ENCODE results near the gene PCSK2.

The PCSK2 gene

DNA sequence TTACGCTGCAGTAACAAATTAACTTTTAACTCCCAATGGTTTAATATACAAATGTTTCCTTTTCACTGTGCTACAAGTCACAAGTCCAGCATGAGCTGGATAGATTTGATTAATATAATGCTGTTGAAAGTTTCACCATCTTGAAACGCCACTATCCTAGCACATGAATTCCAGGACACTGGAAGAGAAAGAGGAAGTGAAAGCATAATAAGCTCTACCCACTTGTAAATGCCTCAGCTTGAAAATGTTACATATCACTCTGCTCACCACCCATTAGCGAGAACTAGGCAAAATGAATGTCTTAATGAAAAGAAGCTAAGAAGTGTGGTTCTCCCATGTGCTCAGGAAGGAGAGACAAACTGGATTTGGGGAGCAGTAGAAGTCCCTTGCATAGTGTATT, 46.9 kb downstream of the PCSK2 start:
- no peak for DNase-seq

DNA sequence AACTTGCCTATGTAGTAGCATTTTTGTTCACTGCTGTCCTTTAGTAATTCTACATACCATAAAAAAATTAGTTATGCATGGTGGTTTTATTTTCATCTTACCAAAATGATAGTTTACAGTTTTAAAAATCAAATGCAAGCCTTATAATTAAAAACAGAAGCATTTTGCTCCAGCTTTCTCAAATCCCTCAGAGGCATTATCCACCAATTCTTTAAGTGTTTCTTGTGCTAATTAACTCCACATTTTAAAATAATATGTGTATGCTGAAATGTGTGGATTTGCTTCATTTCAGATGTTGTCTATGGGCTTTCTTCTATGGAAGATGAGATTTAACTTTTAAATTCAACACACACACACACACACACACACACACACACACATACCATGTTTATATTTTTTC, 49.3 kb downstream of the PCSK2 start:
- no peak for DNase-seq

DNA sequence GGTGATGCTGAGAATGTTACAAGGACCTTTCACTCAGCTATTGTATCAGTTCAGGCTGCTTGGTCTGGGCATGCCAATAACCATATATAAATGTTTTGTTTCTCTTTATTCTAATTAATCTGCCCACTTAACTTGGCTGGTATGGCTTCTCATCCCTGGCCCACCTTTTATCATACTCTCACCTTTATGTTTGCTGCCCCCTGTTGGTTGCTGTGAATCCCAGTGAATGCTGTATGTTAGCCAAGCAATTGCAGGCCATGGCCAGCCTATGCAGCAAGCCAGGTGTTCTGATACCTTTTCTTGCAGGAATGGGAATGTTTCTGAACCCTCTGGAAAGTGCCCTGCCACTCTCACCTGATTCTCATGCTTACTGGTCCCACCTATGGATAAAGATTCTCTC, 54.6 kb downstream of the PCSK2 start:
- DNase-seq, result peak in 1 of 2 experiments; percentile 12

GRCh38 chr20:17282501-17282900, 55.7 kb downstream of the PCSK2 start:
- no peak for DNase-seq

DNA sequence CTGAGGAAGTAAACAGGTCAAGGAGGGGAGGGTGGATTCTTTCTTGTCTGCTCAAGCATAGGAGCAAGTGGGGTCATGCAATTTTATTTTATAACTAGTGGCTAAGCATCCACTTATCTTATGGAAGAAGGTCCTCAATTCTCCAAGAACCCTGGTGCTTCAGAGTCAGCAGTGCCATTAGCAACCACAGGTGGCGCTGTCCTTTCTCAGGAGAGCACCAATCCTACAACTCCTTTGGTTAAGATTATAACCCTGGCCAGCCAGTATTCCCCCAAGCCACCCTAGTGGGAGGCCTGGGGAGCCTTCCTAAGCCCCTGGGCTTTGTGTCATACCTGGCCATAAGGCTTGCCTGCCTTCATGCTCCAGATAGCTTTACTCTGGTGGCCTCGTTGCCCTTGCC, 60.7 kb downstream of the PCSK2 start:
- no peak for DNase-seq

DNA sequence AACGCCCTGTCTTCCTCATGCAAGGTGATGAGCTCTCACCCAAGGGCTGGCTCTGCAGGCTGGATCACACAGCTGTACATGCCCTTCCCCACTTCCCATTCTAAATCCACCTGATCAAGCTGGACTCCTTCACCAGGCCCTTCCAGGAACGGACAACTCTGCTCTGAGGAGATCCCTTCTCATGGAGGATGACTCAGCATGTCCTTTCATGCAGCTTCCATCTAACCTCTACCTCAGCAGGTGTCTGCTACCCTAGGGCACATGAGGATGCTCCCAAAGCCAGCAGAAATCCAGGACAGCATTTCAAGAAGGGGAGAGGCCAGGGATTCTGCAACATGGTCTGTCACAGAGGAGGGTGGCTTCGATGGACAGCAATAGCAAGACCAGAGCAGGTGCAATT, 61.2 kb downstream of the PCSK2 start:
- DNase-seq, result no peak

GRCh38 chr20:17295151-17295726, 68.4 kb downstream of the PCSK2 start:
- DNase-seq, result no peak

GRCh38 chr20:17295991-17296390, 69.2 kb downstream of the PCSK2 start:
- no peak for DNase-seq

DNA sequence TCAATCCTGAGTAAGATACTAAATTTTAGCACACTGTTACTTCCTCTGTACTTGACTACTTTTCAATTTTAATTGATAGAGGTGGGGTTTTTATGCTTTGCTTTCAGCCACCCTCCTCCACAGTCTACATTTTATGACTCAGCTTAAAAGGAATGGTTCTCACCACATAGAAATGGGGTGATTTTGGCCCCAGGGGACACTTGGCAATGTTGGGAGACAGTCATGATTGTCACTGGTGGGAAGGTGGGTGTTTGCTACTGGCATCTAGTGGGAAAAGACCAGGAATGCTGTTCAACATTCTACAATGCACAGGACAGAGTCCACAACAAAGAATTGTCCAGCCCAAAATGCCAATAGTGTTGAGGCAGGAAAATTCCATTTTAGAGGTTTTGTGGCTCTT, 71.3 kb downstream of the PCSK2 start:
- DNase-seq, result no peak

DNA sequence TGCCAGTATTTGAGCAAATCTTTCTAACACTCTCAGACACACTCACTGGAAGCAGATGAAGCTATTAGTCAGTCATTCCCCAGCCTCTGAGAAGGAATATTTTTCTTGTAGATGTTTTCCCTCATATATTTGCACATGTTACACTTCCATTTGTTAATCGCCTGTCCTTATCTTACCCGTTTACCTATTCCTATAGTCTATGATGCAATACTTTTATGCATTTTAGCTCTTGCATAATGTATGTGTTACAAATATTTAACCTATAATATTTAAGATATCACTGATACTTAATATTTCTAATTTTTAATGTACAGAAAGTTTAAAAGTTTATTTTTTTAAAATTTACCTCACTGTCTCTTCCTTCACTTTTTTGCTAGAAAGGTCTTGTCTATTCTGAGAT, 71.9 kb downstream of the PCSK2 start:
- no peak for DNase-seq

GRCh38 chr20:17300113-17300512, 73.3 kb downstream of the PCSK2 start:
- no peak for DNase-seq

DNA sequence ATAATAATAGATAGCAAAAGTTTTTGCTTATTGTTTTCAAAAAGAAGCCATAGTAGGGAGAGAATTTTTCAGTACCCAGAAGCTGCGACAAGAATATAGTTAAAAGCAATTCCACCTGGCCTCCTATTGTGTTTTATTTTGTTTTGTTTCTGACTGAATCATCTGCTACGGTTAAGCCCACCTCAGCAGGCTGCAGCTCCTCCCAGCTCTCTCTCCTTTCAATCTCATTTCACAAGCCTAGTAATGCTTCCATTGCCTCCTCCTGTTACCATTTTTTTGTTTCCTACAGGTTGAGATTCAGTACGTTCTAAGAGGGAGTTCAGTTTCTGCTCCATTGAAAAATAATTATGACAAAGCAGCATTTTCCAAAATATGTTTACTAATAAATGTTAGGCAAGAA, 77.9 kb downstream of the PCSK2 start:
- DNase-seq, result no peak

DNA sequence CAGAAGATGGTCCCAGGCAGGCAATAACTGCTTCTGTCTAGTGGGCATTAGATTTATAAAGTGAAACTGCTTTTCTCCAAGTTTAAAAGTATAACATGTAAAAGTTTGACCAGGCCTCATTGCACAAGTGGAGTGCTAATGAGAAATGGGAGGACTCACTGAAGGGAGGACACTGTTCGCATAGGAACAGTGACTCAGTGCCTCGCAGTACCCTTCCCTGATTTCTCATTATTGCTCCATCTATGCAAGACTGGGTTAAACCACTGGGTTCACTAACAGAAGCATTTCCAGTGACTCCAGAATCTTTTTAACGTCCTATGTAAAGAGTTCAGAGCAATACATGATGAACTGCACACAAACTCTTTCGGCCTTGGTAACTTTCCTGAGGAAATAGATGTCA, 79.6 kb downstream of the PCSK2 start:
- DNase-seq, result no peak

DNA sequence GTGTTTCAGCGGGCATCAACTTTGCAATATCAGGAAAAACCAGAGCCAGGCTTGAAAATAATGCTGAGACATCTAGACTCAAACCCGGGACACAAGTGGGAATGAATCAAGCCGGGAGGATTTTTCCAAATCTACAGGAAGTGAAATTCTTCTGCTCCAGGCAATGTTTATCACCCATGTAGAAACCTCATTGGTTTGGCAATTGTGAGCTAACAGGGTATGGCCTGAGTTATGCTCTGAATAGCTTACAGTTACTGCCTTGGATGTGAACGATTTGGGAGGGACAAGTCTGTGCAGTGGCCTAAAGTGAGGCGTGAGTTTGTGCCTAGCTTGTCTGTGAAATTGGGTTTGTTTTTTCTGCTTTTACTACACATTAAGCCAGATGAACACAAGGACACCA, 87.4 kb downstream of the PCSK2 start:
- DNase-seq, result no peak

DNA sequence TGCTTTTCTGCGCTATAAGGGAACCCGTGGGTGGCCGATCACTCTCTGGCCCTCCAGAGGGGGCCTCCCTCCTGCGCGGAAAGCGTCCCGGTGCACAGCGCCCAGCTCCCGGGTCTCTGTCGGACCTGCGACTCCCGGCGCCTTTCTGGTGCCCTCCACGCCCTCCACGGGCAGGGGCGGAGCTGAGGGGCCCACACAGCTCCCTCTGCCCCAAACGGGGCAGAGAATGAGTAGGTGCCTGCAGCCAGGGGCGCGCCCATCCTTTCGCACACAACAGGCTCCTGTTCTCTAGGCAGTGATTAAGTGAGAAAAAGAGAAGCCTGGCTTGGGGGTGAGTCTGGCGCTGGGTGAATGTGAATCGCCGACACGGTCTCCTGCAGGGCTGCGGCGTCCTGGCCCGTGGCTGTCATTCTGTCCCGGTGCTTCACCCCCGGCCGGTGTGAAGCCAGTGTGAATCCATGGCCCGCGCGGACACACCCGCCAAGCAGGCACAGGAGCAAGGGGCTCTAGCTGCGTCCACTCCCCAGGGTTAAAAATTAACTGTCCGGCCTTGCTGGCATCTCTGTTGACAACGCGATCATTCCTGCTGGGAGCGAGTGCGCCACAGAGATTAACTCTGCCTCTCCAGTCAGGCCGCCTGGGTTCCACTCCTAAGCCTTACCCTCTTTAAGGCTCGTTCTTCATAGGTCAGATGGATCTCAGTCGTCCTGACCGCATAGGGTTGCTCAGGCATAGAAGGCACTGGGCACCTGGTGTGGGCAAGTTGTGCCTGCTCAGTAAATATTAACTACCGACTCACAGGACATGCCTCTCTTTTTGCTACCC, 88.8 kb downstream of the PCSK2 start:
- DNase-seq, result no peak

GRCh38 chr20:17316316-17317038, 89.6 kb downstream of the PCSK2 start:
- DNase-seq, result no peak

DNA sequence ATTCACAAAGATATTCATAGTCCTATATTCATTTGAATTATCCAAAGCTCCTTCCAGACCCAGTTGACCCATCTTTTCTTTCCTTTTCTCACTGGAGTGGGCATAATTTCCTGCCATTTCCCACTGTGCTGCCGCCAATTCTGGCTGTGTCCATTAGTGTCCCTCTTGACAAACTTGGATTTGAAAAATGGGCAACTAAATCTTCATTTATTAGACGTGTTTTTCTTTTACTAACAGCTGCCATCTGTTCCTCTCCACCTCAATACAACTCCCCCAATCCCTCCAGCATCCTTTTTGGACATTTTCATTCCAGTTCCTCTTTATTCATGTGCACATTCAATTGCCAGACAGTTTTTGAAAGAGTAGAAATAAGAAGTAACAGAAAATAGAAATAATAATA, 90.5 kb downstream of the PCSK2 start:
- no peak for DNase-seq

GRCh38 chr20:17320456-17320855, 93.6 kb downstream of the PCSK2 start:
- no peak for DNase-seq

DNA sequence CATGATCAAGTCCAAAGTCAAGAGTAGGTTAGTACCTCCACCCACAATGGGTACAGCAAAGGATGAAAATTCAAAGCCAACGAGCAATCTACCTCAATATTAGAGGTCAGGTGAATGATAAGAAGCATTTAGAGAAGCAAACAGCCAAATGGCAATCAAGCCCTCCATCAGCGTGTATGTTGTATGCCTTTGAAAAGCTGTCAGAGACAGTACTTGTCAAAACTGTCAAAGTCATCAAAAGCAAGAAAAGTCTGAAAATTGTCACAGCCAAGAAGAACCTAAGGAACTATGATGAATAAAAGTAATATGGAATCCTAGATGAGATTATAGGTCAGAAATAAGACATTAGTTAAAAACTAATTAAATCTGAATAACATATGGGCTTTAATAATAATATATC, 99.3 kb downstream of the PCSK2 start:
- DNase-seq, result no peak

DNA sequence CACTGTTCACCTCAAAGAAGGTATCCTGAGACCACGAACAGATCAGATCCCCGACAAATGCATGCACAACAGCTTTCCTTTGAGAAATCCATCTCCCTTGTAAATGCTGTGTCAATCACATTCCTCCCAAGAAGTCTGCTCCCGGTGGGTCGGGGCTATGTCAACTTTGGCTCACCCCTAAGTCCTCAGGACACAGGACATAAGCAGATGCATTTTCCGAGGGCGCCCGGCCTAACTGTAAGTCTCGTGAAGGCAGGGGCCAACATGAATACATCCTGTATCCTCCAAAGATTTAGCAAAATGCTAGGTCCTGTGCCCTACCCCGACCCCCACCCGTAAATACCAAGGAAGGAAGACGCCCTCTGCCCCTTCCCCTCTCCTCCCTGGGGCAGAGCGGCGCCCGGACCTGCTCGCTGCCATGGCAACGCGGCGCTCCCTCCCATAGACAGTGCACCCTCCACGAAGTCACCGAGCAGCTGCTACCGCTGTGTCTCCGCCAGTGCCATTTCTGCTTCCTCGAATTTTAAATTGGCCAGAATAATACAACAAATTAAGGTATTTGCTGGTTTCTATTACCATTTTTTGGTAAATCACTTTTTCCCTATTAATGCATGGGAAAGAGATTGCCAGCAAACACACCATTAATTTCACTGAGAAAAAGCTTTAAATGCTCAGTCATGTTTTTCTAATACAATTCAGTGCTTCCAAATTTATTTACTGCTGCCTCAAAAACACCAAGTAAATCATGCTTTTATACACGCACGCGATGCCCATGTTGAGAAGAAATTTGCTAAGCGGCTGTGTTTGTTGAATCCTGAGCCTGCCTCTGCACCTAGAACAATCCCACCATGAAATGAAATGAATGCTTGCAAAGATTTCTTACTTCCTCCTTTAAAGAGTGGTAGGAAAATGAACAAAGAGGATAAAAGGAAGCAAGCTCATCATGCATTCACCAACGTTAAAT, 100.6 kb downstream of the PCSK2 start:
- DNase-seq, result no peak

- no peak for DNase-seq
Observed at GRCh38 chr20:17334932-17335331, 108.1 kb downstream of the PCSK2 start.

- DNase-seq, result no peak
Observed at GRCh38 chr20:17339000-17339399, 112.2 kb downstream of the PCSK2 start.

DNA sequence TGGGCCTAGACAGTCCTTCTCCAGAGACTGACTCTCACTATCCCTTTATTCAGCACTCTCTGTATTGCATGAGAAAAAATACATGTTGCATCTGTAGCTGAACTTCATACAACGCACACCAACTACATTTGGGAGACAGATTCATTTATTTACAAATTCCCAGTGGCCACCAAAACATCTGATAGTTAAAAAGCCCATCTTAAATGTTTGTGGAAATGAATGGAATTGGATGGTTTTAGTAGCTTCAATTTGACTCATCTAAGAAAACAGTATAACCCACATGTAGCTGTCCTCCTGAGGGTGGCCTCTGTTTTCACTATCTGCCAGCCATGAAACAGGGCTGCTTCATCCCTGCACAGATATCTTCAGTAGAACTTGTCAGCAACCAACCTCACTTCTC, 116.3 kb downstream of the PCSK2 start:
- DNase-seq, result no peak
